ENCODE measurements around the gene HLA-DQB2.
"Not testable (repeated sequence)": the region's sequence is repeated elsewhere in the genome, so short reads cannot be mapped to it uniquely, and the experiment has no call there.

Gene HLA-DQB2

DNA sequence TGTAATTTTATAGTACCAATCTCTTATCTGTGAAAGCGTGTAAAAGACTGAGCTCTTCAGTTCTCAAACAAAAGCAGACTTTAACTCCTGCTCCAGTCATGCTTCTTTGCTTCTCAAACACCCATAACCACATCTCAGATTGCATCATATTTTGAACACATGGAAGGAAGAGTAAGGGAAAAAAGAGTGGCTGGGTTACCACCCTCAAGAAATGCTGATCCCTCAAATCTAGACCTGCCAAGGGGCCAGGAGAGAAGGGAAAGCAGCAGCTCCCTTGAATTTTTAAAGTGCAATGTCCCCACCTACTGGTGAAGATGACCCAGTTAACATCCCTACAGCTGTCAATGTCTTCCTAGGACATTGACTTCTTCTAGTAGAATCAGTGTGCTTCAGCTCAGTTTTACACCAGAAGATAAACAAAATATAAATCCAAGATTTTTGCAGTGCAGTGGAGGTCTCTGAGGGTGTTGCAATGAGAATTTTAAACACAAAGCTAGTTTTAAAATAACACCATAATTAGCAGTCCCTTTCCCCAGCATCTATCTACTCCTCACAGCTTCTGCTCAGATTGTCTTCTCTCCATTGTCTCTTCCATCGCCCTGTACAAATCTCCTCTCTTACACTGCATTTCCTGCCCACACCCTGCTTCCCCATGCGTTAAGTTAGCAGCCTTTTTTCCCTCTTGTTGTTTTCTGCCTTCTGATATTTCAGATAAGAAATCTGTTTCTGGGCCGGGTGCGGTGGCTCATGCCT lies 22.6 kb upstream of the HLA-DQB2 start:
- DNase-seq: peak in 1 of 2 donors; percentile 36
- TF ChIP-seq, protein P1, sequence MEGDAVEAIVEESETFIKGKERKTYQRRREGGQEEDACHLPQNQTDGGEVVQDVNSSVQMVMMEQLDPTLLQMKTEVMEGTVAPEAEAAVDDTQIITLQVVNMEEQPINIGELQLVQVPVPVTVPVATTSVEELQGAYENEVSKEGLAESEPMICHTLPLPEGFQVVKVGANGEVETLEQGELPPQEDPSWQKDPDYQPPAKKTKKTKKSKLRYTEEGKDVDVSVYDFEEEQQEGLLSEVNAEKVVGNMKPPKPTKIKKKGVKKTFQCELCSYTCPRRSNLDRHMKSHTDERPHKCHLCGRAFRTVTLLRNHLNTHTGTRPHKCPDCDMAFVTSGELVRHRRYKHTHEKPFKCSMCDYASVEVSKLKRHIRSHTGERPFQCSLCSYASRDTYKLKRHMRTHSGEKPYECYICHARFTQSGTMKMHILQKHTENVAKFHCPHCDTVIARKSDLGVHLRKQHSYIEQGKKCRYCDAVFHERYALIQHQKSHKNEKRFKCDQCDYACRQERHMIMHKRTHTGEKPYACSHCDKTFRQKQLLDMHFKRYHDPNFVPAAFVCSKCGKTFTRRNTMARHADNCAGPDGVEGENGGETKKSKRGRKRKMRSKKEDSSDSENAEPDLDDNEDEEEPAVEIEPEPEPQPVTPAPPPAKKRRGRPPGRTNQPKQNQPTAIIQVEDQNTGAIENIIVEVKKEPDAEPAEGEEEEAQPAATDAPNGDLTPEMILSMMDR (IDR thresholded peaks at IDR 0.05): peak; percentile 37 to 43

DNA sequence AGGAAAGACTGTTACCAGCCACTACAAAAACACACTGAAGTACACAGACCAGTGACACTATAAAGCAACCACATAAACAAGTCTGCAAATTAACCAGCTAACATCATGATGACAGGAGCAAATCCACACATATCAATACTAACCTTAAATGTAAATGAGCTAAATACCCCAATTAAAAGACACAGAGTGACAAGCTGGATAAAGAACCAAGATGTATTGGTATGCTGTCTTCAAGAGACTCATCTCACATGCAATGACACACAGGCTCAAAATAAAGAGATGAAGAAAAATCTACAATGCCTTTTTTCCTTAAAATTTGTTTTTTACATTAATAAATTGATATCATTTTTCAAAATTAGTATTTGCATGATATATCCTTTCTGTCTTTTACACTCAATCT lies 19.6 kb upstream of the HLA-DQB2 start:
- H3K36me3 ChIP-seq; H3K4me3 ChIP-seq; H3K9me3 ChIP-seq; DNase-seq; H3K27ac ChIP-seq; H3K4me1 ChIP-seq; H3K27me3 ChIP-seq; intact Hi-C loops (cut with DNase I; ENCODE audit: low total_unique reads): not testable (repeated sequence)

More for the DNA sequence above, 22.6 kb upstream of the HLA-DQB2 start:
- Histone ChIP-seq H3K4me3 (no peak overlapping the region), H3K27me3 (peaks cover 0 to 4% of the 10 kb centered on the region in 2 donors), H3K36me3 (no peaks in the 10 kb centered on the region), H3K4me1 (no peaks in the 10 kb centered on the region), H3K27ac (no peak overlapping the region), H3K9me3 (peaks cover 0 to 4% (median 0%) of the 10 kb centered on the region in 3 donors)
- intact Hi-C loops (cut with DNase I; ENCODE audit: low total_unique reads): no loop called here

DNA sequence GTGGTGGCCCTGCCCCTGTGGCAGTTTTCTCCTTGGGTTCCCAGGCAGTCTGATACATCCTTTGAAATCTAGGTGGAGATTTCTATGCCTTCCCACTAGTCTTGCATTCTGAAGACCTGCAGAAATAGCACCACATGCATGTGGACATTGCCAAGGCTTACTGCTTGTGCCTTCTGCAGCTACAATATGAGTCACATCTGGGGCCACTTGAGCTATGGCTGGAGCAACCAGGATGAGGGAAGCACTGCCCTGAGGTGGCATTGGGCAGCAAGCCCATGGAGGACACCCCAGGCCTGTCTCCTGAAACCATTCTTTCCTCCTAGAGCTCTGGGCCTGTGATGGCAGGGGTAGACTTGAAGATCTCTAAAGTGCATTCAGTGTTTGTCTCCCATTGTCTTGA lies 15.7 kb upstream of the HLA-DQB2 start:
- intact Hi-C loops (cut with DNase I; ENCODE audit: low total_unique reads): no loop called here
- no peak overlapping the region for H3K4me3 ChIP-seq
- H3K27me3 ChIP-seq: peaks cover 0 to 3% of the 10 kb centered on the region in 2 donors
- H3K27ac ChIP-seq: no peak overlapping the region
- peaks cover 0 to 4% (median 0%) of the 10 kb centered on the region in 3 donors for H3K9me3 ChIP-seq
- H3K4me1 ChIP-seq: no peaks in the 10 kb centered on the region
- TF ChIP-seq, protein P1 (IDR thresholded peaks at IDR 0.05): no peak
- no peak for DNase-seq
- no peaks in the 10 kb centered on the region for H3K36me3 ChIP-seq

DNA sequence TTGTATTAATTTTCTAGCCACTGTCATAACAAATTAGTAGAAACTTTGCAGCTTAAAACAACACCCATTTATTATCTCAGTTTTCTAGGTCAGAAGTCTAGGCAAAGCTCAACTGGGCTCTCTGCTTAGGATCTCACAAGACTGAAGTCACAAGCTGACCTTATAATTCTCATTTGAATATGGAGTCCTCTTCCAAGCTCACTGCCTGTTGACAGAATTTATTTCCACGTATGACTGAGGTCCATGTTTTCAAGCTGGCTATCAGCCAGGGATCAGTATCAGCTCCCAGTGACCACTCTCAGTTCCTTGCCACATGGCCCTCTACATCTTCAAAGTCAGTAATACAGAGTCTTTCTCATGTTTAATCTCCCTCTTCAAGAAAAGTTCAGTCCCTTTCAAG lies 11.7 kb upstream of the HLA-DQB2 start:
- intact Hi-C loops (cut with DNase I; ENCODE audit: low total_unique reads): no loop called here
- no peak overlapping the region for H3K4me3 ChIP-seq
- no peak for DNase-seq
- H3K36me3 ChIP-seq: no peaks in the 10 kb centered on the region
- no peak overlapping the region for H3K27ac ChIP-seq
- no peaks in the 10 kb centered on the region for H3K4me1 ChIP-seq
- no peaks in the 10 kb centered on the region for H3K9me3 ChIP-seq
- peaks cover 0 to 5% of the 10 kb centered on the region in 2 donors for H3K27me3 ChIP-seq
- TF ChIP-seq, protein P1 (IDR thresholded peaks at IDR 0.05): no peak

DNA sequence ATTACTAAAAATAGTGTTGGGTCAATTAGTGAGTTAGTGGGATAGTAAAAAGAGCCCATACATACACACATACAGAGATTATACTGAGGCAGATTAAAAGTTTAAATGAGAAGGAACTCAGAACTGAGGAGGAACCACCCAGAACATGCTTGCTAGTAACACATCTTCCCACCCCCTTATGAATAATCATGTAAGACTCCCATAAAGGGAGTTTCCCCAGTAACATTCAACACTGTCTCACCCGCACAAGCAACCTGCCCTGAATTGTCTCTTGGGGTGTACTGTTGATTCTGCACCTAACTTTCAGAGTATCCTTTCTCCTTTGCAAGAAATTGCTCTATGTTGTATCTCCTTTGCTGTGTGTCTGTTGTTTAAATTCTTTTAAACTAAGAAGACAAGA lies 11.1 kb upstream of the HLA-DQB2 start:
- intact Hi-C loops (cut with DNase I; ENCODE audit: low total_unique reads): no loop called here
- Histone ChIP-seq H3K4me1 (no peaks in the 10 kb centered on the region), H3K9me3 (no peaks in the 10 kb centered on the region), H3K27ac (no peak overlapping the region), H3K27me3 (peaks cover 0 to 9% of the 10 kb centered on the region in 2 donors), H3K36me3 (no peaks in the 10 kb centered on the region), H3K4me3 (no peak overlapping the region)
- DNase-seq: no peak
- TF ChIP-seq, protein P1 (IDR thresholded peaks at IDR 0.05): no peak

DNA sequence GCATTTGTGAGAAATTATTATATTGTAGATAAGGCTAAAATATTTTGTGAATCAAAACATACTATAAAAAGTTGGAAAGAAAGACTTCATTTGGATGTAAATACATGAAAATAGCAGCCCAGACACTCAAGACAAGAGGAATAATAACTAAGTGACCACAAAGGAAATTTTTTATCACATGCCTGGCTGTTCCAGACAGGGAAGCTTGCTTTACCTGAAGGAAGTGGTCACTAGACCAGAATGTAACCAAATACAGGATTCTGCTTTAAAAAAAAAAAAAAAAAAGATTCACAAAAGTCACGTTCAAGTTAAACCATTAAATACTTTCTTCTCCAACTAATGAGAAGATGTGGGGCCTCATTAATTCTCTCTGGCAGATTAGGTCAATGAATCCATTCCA lies 9.3 kb upstream of the HLA-DQB2 start:
- Histone ChIP-seq H3K27ac (no peak overlapping the region), H3K27me3 (peaks cover 0 to 8% of the 10 kb centered on the region in 2 donors), H3K4me3 (no peak overlapping the region), H3K9me3 (no peaks in the 10 kb centered on the region), H3K36me3 (no peaks in the 10 kb centered on the region), H3K4me1 (no peaks in the 10 kb centered on the region)
- DNase-seq: no peak
- TF ChIP-seq, protein P1 (IDR thresholded peaks at IDR 0.05): no peak
- intact Hi-C loops (cut with DNase I; ENCODE audit: low total_unique reads): no loop called here
